ENCODE results near the gene ARHGAP20.

Gene ARHGAP20

GRCh38 chr11:110613197-110613918, 98.9 kb downstream of the ARHGAP20 start:
- H3K4me3 ChIP-seq (ENCODE audit: low read length): no peak overlapping the region
- H2AFZ ChIP-seq (ENCODE audit: low read length): no peak overlapping the region

DNA sequence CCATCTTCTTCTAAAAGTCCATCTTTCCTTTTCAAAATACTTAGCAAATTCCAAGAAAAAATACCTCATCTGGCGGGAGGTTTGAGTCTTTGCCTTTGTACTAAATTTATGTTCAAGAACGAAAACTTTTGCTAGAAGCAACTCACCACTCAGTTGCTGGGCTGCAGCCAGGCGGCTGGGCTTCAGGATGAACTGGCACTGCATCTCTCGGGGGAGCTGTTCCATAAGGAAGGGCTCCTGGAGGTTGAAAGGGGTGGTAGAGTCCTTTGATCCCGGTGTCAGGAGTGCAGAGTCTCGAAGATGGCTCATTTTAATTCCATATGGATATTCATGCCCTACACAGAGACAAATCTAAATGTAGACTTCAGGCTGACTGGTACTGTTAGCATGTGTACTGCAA, 105.8 kb downstream of the ARHGAP20 start:
- Histone ChIP-seq H3K36me3 (replicated peaks; ENCODE audit: insufficient read depth, low read length) (no peaks in the 10 kb centered on the region), H3K9me2 (replicated peaks; ENCODE audit: insufficient read depth, low read length) (no peaks in the 10 kb centered on the region), H3K27ac (ENCODE audit: low read length) (no peak overlapping the region), H3K79me2 (ENCODE audit: low read length) (no peaks in the 10 kb centered on the region), H2AFZ (ENCODE audit: low read length) (no peak overlapping the region), H3K9me3 (replicated peaks; ENCODE audit: insufficient read depth, low read length) (no peaks in the 10 kb centered on the region), H3K4me2 (ENCODE audit: low read depth, low read length) (no peak overlapping the region), H3F3A (ENCODE audit: insufficient read depth, low read length) (no peaks in the 10 kb centered on the region), H3K27me3 (replicated peaks; ENCODE audit: insufficient read depth, low read length) (no peaks in the 10 kb centered on the region), H4K20me1 (ENCODE audit: insufficient read depth, low read length) (no peaks in the 10 kb centered on the region), H3K4me1 (ENCODE audit: low read length) (no peaks in the 10 kb centered on the region), H3K4me3 (ENCODE audit: low read length) (no peak overlapping the region), H3K9ac (ENCODE audit: low read length) (no peak overlapping the region)
- DNase-seq: no peak
- TF ChIP-seq EZH2 (optimal IDR thresholded peaks at IDR 0.05; ENCODE audit: low read depth, low read length) (no peak), CTCF (IDR thresholded peaks at IDR 0.05; ENCODE audit: low read length) (no peak), EZH2phosphoT487 (IDR thresholded peaks at IDR 0.05; ENCODE audit: low read length) (no peak)

More at GRCh38 chr11:110613197-110613918, 98.9 kb downstream of the ARHGAP20 start:
- Histone ChIP-seq H3K9ac (ENCODE audit: low read length) (no peak overlapping the region), H3F3A (ENCODE audit: insufficient read depth, low read length) (no peaks in the 10 kb centered on the region), H3K9me3 (replicated peaks; ENCODE audit: insufficient read depth, low read length) (no peaks in the 10 kb centered on the region), H3K79me2 (ENCODE audit: low read length) (no peaks in the 10 kb centered on the region), H3K27me3 (replicated peaks; ENCODE audit: insufficient read depth, low read length) (no peaks in the 10 kb centered on the region), H3K27ac (ENCODE audit: low read length) (no peak overlapping the region), H3K9me2 (replicated peaks; ENCODE audit: insufficient read depth, low read length) (no peaks in the 10 kb centered on the region), H3K4me1 (ENCODE audit: low read length) (no peaks in the 10 kb centered on the region), H3K4me2 (ENCODE audit: low read depth, low read length) (no peak overlapping the region), H3K36me3 (replicated peaks; ENCODE audit: insufficient read depth, low read length) (no peaks in the 10 kb centered on the region), H4K20me1 (ENCODE audit: insufficient read depth, low read length) (no peaks in the 10 kb centered on the region)
- DNase-seq: no peak
- TF ChIP-seq CTCF (IDR thresholded peaks at IDR 0.05; ENCODE audit: low read length) (no peak), EZH2 (optimal IDR thresholded peaks at IDR 0.05; ENCODE audit: low read depth, low read length) (no peak), EZH2phosphoT487 (IDR thresholded peaks at IDR 0.05; ENCODE audit: low read length) (no peak)

- no peak for DNase-seq
- no peaks in the 10 kb centered on the region for H3K9me3 ChIP-seq (replicated peaks; ENCODE audit: insufficient read depth, low read length)
Measured at GRCh38 chr11:110601936-110602335, 110.3 kb downstream of the ARHGAP20 start.

More at GRCh38 chr11:110601936-110602335, 110.3 kb downstream of the ARHGAP20 start:
- H3K27me3 ChIP-seq (replicated peaks; ENCODE audit: insufficient read depth, low read length): no peaks in the 10 kb centered on the region
- no peaks in the 10 kb centered on the region for H3F3A ChIP-seq (ENCODE audit: insufficient read depth, low read length)
- no peak for TF ChIP-seq CTCF (IDR thresholded peaks at IDR 0.05; ENCODE audit: low read length)
- TF ChIP-seq EZH2phosphoT487 (IDR thresholded peaks at IDR 0.05; ENCODE audit: low read length): no peak
- TF ChIP-seq EZH2 (optimal IDR thresholded peaks at IDR 0.05; ENCODE audit: low read depth, low read length): no peak
- H3K79me2 ChIP-seq (ENCODE audit: low read length): no peaks in the 10 kb centered on the region
- H4K20me1 ChIP-seq (ENCODE audit: insufficient read depth, low read length): no peaks in the 10 kb centered on the region
- no peaks in the 10 kb centered on the region for H3K4me1 ChIP-seq (ENCODE audit: low read length)
- no peaks in the 10 kb centered on the region for H3K9me2 ChIP-seq (replicated peaks; ENCODE audit: insufficient read depth, low read length)
- H3K4me2 ChIP-seq (ENCODE audit: low read depth, low read length): no peak overlapping the region
- no peaks in the 10 kb centered on the region for H3K36me3 ChIP-seq (replicated peaks; ENCODE audit: insufficient read depth, low read length)
- no peak overlapping the region for H3K4me3 ChIP-seq (ENCODE audit: low read length)
- no peak overlapping the region for H2AFZ ChIP-seq (ENCODE audit: low read length)
- H3K27ac ChIP-seq (ENCODE audit: low read length): no peak overlapping the region
- H3K9ac ChIP-seq (ENCODE audit: low read length): no peak overlapping the region
